ENCODE measurements around the gene PSENEN.

PSENEN gene

GRCh38 chr19:35774274-35775045 lies 29.0 kb downstream of the PSENEN start:
- no peak for DNase-seq

GRCh38 chr19:35775046-35775297 lies 29.5 kb downstream of the PSENEN start:
- no peak for DNase-seq

- DNase-seq = peak; percentile 98 to 99
Measured at GRCh38 chr19:35775298-35776101, 30.0 kb downstream of the PSENEN start, which contains the start of gene ARHGAP33. ARHGAP33 (plus strand) TSS chr19:35775564; CDS start chr19:35775659, 95 bp downstream.

DNA sequence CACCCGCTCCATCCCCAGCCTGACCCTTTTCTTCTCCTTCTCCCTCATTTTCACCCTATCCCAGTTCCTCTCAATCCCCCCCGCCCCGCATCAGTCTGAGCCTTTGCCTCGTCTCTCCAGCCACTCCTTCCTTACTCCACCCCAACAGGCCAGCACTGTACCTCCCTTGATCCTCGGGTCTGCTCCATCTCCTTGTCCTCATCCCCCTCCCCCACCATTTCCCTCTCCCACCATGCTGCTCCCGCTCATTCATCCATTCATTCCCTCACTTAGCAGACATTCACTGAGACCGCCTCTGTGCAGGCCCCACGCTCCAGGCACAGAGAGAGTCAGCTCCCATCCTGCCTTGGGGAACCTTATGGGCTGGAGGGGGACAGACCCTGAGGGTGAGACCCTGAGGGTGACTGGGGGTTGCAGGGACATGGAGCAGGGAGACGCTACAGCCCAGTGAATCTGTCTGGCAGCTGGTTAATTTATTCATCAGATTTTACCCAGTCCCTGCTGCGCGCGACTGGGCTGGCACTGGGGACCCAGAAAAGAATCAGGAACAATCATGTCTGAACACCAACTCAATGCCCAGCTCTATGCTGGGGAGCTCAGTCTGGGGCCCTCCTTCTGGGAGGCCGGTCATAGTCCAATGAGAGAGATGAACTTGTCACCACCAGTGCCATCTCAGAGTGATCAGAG lies 30.8 kb downstream of the PSENEN start:
- DNase-seq = no peak

GRCh38 chr19:35777086-35777841 lies 31.8 kb downstream of the PSENEN start:
- DNase-seq = no peak

DNA sequence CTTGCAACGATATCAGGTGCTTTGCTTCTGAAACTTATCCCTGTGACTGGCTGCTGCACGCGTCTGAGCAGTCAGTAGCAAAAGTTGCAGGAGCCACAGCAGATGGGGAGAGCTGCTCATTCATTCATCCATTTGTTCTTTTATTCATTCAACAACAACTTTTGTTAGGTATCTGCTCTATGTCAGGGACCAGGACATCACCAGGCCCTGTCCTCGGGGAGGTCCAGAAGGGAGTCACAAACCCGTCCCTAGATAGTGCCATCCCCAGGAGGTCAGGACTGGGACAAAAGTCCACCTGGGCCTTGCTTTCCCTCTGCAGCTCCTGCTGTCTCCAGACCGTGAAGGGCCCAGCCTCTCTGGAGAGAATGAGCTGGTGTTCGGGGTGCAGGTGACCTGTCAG lies 32.5 kb downstream of the PSENEN start:
- no peak for DNase-seq

DNA sequence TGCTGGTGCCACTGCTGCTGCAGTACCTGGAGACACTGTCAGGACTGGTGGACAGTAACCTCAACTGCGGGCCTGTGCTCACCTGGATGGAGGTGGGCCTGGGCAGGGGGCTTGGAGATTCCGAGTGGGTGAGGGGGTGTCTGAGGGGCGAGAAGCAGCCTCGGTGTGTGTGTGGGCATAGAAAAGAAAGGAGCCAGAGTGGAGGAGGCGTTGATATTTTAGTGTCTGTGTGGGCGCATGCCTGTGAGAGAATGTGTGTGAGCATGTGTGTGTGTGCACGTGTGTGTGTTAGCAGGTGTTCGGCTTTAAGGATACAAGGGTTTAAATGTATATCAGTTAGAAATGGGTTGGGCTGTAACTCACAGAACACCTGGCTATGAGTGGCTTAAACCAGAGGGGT lies 33.6 kb downstream of the PSENEN start:
- DNase-seq = no peak

- no peak for DNase-seq
Measured at GRCh38 chr19:35780058-35780457, 34.6 kb downstream of the PSENEN start.

GRCh38 chr19:35780717-35781116 lies 35.3 kb downstream of the PSENEN start:
- DNase-seq = no peak

- no peak for DNase-seq
Measured at GRCh38 chr19:35781650-35782049, 36.2 kb downstream of the PSENEN start.

DNA sequence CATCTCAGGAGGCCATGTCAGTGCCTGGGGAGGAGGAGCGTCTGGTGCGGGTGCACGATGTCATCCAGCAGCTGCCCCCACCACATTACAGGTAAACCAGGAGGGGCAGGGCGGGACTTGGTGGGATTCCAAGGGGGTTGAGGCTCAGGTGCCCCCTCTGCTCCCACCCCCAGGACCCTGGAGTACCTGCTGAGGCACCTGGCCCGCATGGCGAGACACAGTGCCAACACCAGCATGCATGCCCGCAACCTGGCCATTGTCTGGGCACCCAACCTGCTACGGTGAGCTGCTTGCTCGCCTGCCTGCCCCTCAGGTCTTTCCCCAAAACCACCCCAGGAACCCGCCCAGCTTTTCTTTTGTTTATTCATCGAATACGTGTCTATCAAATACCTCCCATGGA lies 37.1 kb downstream of the PSENEN start:
- DNase-seq = no peak

DNA sequence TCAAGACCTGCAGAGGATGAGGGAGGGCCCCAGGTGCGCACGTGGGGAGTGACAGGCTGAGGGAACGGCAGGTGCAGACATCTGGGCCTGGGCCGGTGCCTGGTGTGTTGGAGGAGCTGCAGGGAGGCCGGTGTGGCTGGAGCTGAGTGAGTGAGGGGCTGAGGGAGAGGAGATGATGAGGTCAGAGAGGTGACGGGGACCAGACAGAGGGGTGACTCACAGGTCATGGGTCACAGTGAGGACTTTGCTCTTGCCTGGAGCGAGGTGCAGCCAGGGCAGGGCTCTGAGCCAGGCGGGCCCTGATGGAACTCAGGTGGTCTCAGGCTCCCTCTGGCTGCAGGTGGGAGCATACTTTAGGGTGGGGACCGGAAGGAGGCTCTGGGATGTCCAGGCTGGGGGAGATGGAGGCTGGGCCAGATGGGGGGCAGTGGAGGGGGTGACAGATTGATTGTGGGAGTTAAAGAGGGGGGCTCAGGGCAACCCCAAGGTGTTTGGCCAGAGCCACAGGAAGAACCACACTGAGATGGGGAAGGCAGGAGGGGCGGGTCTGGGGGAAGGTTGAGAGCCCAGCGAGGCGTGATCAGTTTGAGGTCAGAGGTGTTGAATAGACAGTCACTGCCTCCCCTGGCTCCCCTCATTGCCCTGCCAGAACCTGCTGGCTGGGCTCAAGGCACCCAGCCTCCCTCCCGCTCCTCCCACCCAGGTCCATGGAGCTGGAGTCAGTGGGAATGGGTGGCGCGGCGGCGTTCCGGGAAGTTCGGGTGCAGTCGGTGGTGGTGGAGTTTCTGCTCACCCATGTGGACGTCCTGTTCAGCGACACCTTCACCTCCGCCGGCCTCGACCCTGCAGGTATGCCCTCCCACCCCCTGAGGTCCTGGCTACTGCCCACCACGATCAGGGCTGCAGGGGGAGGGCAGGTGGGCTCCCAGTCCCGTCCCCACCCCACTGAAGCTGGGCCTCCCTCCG lies 38.3 kb downstream of the PSENEN start:
- no peak for DNase-seq

DNA sequence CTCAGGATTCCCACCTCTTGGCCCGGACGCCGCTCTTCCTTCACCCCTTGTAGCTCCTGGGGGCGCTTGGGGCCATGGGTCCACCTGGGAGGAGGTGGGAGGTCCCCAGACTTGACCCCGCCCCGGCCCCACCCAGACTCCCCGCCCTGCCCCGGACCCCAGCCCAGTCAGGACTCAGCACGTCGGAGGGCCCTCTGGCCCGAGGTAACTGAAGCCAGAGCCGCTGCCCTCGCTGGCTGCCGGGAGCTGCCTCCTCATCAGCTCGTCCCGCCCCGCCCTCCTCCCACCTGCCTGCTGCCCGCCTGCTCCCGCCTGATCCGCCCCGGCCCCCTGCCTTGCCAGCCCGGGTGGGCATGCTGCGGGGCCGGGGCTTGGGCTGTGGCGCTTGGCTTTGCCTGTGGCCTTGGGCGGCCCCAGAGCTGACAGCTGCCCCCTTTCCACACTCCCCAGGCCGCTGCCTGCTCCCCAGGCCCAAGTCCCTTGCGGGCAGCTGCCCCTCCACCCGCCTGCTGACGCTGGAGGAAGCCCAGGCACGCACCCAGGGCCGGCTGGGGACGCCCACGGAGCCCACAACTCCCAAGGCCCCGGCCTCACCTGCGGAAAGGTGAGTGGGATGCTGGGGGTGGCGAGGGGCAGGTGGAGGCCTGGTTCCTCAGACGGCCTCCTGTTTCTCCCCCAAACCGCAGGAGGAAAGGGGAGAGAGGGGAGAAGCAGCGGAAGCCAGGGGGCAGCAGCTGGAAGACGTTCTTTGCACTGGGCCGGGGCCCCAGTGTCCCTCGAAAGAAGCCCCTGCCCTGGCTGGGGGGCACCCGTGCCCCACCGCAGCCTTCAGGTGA lies 39.3 kb downstream of the PSENEN start:
- no peak for DNase-seq

DNA sequence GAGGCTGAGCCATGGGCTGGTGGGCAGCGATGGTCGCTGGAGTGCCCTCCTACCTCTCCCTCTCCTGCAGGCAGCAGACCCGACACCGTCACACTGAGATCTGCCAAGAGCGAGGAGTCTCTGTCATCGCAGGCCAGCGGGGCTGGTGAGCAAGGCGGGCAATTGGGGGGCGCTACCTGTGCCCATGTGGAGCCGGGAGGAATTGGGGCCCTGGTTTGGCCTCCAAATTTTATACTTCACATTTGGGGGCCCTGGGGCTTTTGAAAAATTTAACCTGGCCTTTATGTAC lies 39.8 kb downstream of the PSENEN start:
- DNase-seq = no peak

GRCh38 chr19:35786299-35787160 lies 41.1 kb downstream of the PSENEN start:
- no peak for DNase-seq

DNA sequence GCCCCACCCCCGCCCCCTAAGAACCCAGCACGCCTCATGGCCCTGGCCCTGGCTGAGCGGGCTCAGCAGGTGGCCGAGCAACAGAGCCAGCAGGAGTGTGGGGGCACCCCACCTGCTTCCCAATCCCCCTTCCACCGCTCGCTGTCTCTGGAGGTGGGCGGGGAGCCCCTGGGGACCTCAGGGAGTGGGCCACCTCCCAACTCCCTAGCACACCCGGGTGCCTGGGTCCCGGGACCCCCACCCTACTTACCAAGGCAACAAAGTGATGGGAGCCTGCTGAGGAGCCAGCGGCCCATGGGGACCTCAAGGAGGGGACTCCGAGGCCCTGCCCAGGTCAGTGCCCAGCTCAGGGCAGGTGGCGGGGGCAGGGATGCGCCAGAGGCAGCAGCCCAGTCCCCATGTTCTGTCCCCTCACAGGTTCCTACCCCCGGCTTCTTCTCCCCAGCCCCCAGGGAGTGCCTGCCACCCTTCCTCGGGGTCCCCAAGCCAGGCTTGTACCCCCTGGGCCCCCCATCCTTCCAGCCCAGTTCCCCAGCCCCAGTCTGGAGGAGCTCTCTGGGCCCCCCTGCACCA lies 41.9 kb downstream of the PSENEN start:
- no peak for DNase-seq

DNA sequence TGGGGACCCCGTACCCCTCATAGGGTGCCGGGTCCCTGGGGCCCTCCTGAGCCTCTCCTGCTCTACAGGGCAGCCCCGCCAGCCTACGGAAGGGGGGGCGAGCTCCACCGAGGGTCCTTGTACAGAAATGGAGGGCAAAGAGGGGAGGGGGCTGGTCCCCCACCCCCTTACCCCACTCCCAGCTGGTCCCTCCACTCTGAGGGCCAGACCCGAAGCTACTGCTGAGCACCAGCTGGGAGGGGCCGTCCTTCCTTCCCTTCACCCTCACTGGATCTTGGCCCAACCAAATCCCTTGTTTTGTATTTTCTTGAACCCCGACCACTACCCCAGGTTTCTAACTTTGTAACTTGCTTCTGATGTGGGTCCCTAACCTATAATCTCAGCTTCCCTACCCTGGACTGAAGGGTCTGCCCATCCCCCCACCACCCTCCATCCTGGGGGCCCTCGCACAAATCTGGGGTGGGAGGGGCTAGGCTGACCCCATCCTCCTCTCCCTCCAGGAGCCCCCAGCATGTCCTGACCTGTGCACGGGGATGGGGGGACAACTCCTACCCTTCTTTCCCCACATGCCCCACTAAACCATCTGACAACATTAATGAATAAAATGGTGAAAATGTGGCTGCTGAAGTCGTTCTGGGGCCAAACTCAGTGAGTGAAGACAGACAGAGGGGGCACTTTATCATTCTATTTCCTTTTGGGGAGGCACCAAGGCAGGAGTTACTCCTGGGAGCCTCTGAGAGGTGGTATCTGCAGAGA lies 42.9 kb downstream of the PSENEN start:
- DNase-seq = no peak

DNA sequence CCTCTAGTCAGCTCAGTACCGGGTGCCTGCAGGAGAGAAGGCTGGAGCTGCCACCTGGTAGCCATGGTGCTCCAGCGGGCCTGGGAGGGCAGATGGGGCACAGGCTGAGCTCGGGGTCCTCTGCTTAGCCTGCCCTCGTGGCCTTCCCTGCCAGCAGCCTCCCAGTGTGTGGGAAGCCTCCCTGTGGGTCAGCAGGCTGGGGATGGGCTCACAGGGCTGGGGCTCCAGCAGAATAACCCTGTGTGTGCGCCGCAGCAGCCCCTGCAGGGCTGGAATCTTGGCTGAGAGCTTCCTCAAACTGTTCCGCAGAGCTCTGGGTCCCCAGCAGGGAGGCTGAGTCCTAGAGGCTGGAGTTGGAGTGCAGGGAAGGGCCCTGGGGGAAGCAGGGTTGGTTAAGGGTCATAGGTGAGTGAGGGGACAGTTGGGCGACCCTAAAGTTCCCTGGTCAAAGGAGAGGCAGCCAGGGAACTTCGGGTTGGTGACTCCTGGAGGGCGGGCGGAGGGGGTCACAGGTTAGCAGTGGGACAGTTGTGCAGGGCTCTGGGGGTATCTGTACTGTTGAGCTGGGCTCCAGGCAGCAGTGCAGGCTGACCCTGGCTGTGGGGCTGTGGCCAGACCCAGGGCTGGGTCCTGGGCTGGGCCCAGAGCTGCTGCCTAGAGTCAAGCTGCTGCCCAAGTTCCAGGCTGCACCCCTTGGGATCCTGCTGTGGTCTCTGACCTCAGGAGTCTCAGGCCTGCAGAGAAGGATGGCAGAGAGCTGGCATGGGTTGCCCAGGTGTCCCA lies 43.9 kb downstream of the PSENEN start:
- no peak for DNase-seq

Measured in CD4-positive, alpha-beta T cell treated with Interleukin-4 for 1 hour (primary cell).